Breast epithelium (tissue), 4 donors: ENCODE results near the gene PLXNC1. TPM values are rescaled to one million over a fixed set of nuclear protein-coding genes. Genes with fewer than 3 reads are reported as not detected.

Source experiments
- DNase-seq, 2 donors: peaks; one replicate each; pipeline ENCODE4 v3.0.0-alpha.2; 2019; ENCODE audit warnings: low spot score in 2 of 2
- H3K27ac ChIP-seq, 2 donors: fragments of 200-600 bp; sonication (generic) in 1 of 2; one replicate each; pipeline ENCODE4 v1.5.1; 2016 to 2019; ENCODE audit warnings: mild to moderate bottlenecking in 1 of 2
- H3K27me3 ChIP-seq, 2 donors: fragments of 200-600 bp; sonication (generic) in 1 of 2; one replicate each; pipeline versions ENCODE4 v1.5.1 to v1.6.0; 2017 to 2019; ENCODE audit warnings: control low read depth in 1 of 2, mild to moderate bottlenecking in 1 of 2
- H3K36me3 ChIP-seq: fragments of 200-600 bp; one replicate; pipeline ENCODE4 v1.5.1; 2019
- H3K4me1 ChIP-seq, 2 donors: fragments of 200-600 bp; sonication (generic); one replicate each; pipeline ENCODE4 v1.5.1; 2016 to 2019; ENCODE audit warnings: control low read depth in 1 of 2
- H3K4me3 ChIP-seq, 3 donors: fragments of 200-600 bp; sonication (generic); 1 replicate in 2 of 3; 2 replicates in 1 of 3; pipeline ENCODE4 v1.5.1; 2016 to 2019; ENCODE audit warnings: mild to moderate bottlenecking in 3 of 3, moderate library complexity in 2 of 3
- H3K9me3 ChIP-seq, 2 donors: fragments of 200-600 bp; sonication (generic) in 1 of 2; one replicate each; pipeline ENCODE4 v1.5.1; 2016 to 2019; ENCODE audit warnings: control low read depth in 1 of 2
- POLR2A ChIP-seq: fragments of 450-650 bp; IDR thresholded peaks from one replicate; pipeline ENCODE4 v1.6.1; 2016; ENCODE audit warnings: antibody characterized with exemption, mild to moderate bottlenecking, moderate library complexity
- POLR2AphosphoS5 ChIP-seq, 3 donors: sonication (generic); formaldehyde crosslinking; IDR thresholded peaks; one replicate each; pipeline ENCODE4 v1.6.1; 2017; ENCODE audit warnings: antibody characterized with exemption in 3 of 3
- intact Hi-C: fragments of 100-400 bp; cut with DNase I; formaldehyde crosslinking; loops from one replicate; pipeline ENCODE4 v1.15.1; 2023; ENCODE audit warnings: low total_unique reads
- total RNA-seq, 3 donors: library from RNA; depleted of rRNA; stranded (reverse); fragments of >200 nt; gene quantifications; one replicate each; pipeline ENCODE4 v1.1.0, GENCODE V29; 2016
- TF ChIP-seq, protein P1 (sequence below), 3 donors: fragments of 450-650 bp; IDR thresholded peaks; one replicate each; pipeline ENCODE4 v1.5.1; 2016 to 2017; ENCODE audit warnings: antibody characterized with exemption in 3 of 3, mild to moderate bottlenecking in 3 of 3, moderate library complexity in 3 of 3

PLXNC1 gene
- total RNA-seq, 3 donors from 2014 or later, result 7.5 to 21.4 (median 8.2) TPM

DNA sequence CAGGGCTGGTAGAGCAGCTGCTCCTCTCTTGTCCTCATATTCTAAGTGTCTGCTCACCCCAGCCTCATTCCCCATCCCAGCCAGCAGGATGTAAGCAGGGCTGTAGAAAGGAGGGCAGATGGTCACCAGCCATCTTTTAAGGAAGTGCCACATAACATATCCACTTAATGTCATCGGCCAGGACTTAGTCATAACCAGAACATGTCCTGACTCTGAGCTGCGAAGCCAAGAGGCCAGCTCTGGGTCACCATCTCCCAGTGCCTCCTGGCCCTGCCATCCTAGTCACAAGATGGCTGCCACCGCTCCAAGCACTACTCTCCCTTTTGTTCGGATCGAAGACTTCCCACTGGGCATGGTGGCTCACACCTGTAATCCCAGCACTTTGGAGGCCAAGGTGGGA lies 123.9 kb downstream of the PLXNC1 start:
- no peak overlapping the region for H3K4me3 ChIP-seq
- peaks cover 0 to 4% of the 10 kb centered on the region in 2 donors for H3K4me1 ChIP-seq
- intact Hi-C loops, result loop anchor here (5.0 kb wide), 1 partner anchor 740 kb away; no protein-coding TSS in a partner anchor
- no peaks in the 10 kb centered on the region for H3K9me3 ChIP-seq
- H3K27ac ChIP-seq, result no peak overlapping the region
- no peaks in the 10 kb centered on the region for H3K27me3 ChIP-seq
- DNase-seq, result no peak
- H3K36me3 ChIP-seq, result no peaks in the 10 kb centered on the region
- no peak for TF ChIP-seq POLR2AphosphoS5 (IDR thresholded peaks at IDR 0.05)
- TF ChIP-seq POLR2A, result no peak
- TF ChIP-seq, protein P1, sequence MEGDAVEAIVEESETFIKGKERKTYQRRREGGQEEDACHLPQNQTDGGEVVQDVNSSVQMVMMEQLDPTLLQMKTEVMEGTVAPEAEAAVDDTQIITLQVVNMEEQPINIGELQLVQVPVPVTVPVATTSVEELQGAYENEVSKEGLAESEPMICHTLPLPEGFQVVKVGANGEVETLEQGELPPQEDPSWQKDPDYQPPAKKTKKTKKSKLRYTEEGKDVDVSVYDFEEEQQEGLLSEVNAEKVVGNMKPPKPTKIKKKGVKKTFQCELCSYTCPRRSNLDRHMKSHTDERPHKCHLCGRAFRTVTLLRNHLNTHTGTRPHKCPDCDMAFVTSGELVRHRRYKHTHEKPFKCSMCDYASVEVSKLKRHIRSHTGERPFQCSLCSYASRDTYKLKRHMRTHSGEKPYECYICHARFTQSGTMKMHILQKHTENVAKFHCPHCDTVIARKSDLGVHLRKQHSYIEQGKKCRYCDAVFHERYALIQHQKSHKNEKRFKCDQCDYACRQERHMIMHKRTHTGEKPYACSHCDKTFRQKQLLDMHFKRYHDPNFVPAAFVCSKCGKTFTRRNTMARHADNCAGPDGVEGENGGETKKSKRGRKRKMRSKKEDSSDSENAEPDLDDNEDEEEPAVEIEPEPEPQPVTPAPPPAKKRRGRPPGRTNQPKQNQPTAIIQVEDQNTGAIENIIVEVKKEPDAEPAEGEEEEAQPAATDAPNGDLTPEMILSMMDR (IDR thresholded peaks at IDR 0.05), result no peak

DNA sequence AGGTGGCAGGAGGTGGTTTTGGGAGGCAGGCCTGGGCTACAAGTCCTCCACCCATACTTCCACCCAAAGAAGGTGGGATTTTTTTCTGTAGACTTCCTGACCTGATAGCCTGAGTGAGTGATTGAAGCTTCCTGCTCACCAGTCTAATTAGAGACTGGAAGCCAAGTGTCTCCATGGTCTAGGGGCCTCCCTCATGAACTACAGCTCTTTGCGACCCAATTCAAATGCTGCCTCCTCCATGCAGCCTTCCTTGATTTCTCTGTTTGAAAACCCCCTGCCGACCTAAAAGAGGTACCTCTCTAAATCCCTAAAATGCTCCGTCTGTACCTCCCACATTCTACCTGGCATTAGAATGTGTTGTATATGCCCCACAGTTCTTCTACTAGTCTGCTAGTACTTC lies 124.9 kb downstream of the PLXNC1 start:
- Histone ChIP-seq H3K9me3 (no peaks in the 10 kb centered on the region), H3K27ac (no peak overlapping the region), H3K4me1 (no peaks in the 10 kb centered on the region), H3K4me3 (no peak overlapping the region), H3K27me3 (no peaks in the 10 kb centered on the region), H3K36me3 (no peaks in the 10 kb centered on the region)
- no peak for DNase-seq
- intact Hi-C loops, result loop anchor here (5.0 kb wide), 1 partner anchor 741 kb away; no protein-coding TSS in a partner anchor
- TF ChIP-seq, protein P1 (IDR thresholded peaks at IDR 0.05), result no peak
- TF ChIP-seq POLR2A, result no peak
- TF ChIP-seq POLR2AphosphoS5 (IDR thresholded peaks at IDR 0.05), result no peak

DNA sequence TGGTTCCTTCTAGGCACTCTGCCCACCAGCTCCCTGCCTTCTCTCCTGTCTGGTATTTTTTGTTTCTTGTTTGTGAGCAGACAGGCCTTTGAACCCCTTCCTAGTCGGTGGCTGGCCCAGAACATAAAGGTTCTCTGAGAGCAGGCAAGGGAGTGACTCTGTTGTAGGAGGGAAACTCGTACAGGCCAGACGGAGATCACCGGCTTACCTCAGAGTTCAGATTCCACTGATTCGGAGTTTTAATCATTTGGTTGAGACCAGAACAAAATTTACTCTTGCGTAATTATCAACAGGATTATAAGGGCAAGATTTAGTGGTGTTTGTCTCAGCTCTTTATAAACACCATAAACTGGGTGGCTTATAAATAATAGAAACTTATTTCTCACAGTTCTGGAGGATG lies 128.3 kb downstream of the PLXNC1 start:
- no peaks in the 10 kb centered on the region for H3K9me3 ChIP-seq
- TF ChIP-seq POLR2AphosphoS5 (IDR thresholded peaks at IDR 0.05) (no peak), POLR2A (no peak)
- TF ChIP-seq, protein P1 (IDR thresholded peaks at IDR 0.05), result no peak
- DNase-seq, result no peak
- H3K27me3 ChIP-seq, result no peaks in the 10 kb centered on the region
- H3K36me3 ChIP-seq, result no peaks in the 10 kb centered on the region
- no peak overlapping the region for H3K4me3 ChIP-seq
- no peak overlapping the region for H3K27ac ChIP-seq
- intact Hi-C loops, result no loop called here
- no peaks in the 10 kb centered on the region for H3K4me1 ChIP-seq

DNA sequence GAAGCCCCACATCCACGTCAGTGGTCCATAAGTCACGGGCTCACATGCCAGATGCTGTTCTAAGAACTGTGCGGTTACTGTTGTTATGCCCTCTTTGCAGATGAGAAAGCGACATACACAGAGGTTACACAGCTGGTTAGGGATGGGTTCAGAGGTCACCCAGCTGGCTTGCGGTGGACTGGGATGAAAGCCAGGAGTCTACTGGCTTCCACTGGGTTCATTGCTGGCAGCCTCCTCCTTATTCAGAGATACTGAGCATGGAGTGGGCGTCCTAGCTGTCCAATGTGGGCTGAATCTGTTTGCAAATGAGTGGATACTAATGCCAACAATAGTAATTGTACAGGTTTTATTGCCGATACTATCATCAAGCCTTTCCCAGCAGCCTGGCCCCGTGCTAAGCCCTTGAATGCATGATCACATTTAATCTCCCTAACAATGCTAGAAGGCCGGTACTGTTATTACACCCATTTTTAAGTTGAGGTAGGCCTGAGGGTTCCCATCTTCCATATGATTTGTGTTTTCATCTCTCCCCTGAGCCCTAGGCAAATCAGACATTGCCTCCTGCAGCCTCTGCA lies 129.1 kb downstream of the PLXNC1 start:
- H3K4me3 ChIP-seq, result no peak overlapping the region
- no peak overlapping the region for H3K27ac ChIP-seq
- DNase-seq, result no peak
- H3K27me3 ChIP-seq, result no peaks in the 10 kb centered on the region
- H3K36me3 ChIP-seq, result no peaks in the 10 kb centered on the region
- TF ChIP-seq POLR2AphosphoS5 (IDR thresholded peaks at IDR 0.05), result no peak
- no peak for TF ChIP-seq POLR2A
- TF ChIP-seq, protein P1 (IDR thresholded peaks at IDR 0.05), result no peak
- H3K4me1 ChIP-seq, result no peaks in the 10 kb centered on the region
- intact Hi-C loops, result no loop called here
- H3K9me3 ChIP-seq, result no peaks in the 10 kb centered on the region

DNA sequence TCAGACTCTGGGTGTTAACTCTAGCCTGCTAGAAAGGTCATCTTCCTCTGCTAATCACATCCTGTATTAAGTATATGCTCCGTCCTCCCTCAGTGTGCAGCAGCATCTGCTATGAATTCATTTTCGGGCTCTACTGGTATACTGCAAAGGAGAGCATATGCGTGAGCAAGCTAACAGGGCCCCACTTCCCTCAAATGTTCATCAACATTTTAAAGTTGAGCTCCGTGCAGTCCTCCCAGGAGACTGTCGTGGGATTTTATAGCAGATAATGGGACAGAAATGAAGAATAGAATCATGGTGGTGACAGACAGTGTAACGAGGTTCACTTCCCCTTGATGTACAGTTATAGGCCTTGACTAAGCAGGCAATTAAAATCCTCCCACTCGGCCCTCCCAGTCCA lies 131.7 kb downstream of the PLXNC1 start:
- TF ChIP-seq POLR2AphosphoS5 (IDR thresholded peaks at IDR 0.05) (no peak), POLR2A (no peak)
- TF ChIP-seq, protein P1 (IDR thresholded peaks at IDR 0.05), result no peak
- no peak overlapping the region for H3K27ac ChIP-seq
- DNase-seq, result no peak
- H3K36me3 ChIP-seq, result no peaks in the 10 kb centered on the region
- H3K9me3 ChIP-seq, result no peaks in the 10 kb centered on the region
- no peaks in the 10 kb centered on the region for H3K4me1 ChIP-seq
- intact Hi-C loops, result no loop called here
- no peaks in the 10 kb centered on the region for H3K27me3 ChIP-seq
- no peak overlapping the region for H3K4me3 ChIP-seq
